ENCODE measurements around the gene CLSTN2.

Gene CLSTN2

GRCh38 chr3:139944256-139944910, 9.4 kb downstream of the CLSTN2 start:
- Histone ChIP-seq H4K91ac (ENCODE audit: low read depth, low read length) (no peak overlapping the region), H3K27ac (ENCODE audit: low read depth, low read length) (no peak overlapping the region), H4K12ac (ENCODE audit: low read depth, low read length) (no peak overlapping the region), H4K8ac (ENCODE audit: low read depth, low read length) (no peak overlapping the region), H2BK12ac (ENCODE audit: low read length) (no peak overlapping the region), H2AK5ac (ENCODE audit: low read length) (no peak overlapping the region), H3K79me2 (ENCODE audit: control insufficient read depth, insufficient read depth, low read length, poor library complexity) (no peaks in the 10 kb centered on the region), H3K79me1 (ENCODE audit: low read length) (no peaks in the 10 kb centered on the region), H3K36me3 (ENCODE audit: control insufficient read depth in 1 of 2, insufficient read depth in 2 of 2, low read length in 2 of 2) (peaks cover 0 to 2% of the 10 kb centered on the region in 2 experiments), H3K4me1 (ENCODE audit: control insufficient read depth in 1 of 2, insufficient read depth in 2 of 2, low read length in 2 of 2) (peaks cover 6 to 7% of the 10 kb centered on the region in 2 experiments), H3K9ac (ENCODE audit: low read length) (no peak overlapping the region), H3K14ac (ENCODE audit: low read length) (no peak overlapping the region), H2BK5ac (ENCODE audit: low read depth, low read length, poor library complexity) (no peak overlapping the region), H3K9me3 (ENCODE audit: insufficient read depth, low read depth, low read length) (peaks cover 4% of the 10 kb centered on the region), H3K23ac (ENCODE audit: low read length) (no peak overlapping the region), H2BK120ac (ENCODE audit: insufficient read depth, low read length, poor library complexity) (no peak overlapping the region), H3K4me2 (ENCODE audit: low read length) (no peak overlapping the region), H3K4me3 (ENCODE audit: low read depth, low read length) (no peak overlapping the region), H3K4ac (ENCODE audit: low read depth, low read length) (no peak overlapping the region), H2AFZ (ENCODE audit: insufficient read depth, low read length, poor library complexity) (no peak overlapping the region), H3K27me3 (ENCODE audit: insufficient read depth, low read length) (no peaks in the 10 kb centered on the region), H3K18ac (ENCODE audit: low read length) (no peak overlapping the region)
- no CpG with 5 or more reads among the region's 7 CpGs for WGBS (ENCODE audit: extremely low coverage, insufficient coverage, insufficient read length)
- DNase-seq, result no peak

GRCh38 chr3:139945386-139945785, 10.4 kb downstream of the CLSTN2 start:
- no peak overlapping the region for H3K23ac ChIP-seq (ENCODE audit: low read length)
- no peak overlapping the region for H4K91ac ChIP-seq (ENCODE audit: low read depth, low read length)
- H3K9me3 ChIP-seq (ENCODE audit: insufficient read depth, low read depth, low read length), result peaks cover 4% of the 10 kb centered on the region
- no peak overlapping the region for H2BK5ac ChIP-seq (ENCODE audit: low read depth, low read length, poor library complexity)
- DNase-seq, result no peak
- H3K18ac ChIP-seq (ENCODE audit: low read length), result no peak overlapping the region
- no CpG with 5 or more reads among the region's 4 CpGs for whole genome bisulfite sequencing (ENCODE audit: extremely low coverage, insufficient coverage, insufficient read length)
- H2BK120ac ChIP-seq (ENCODE audit: insufficient read depth, low read length, poor library complexity), result no peak overlapping the region
- peaks cover 0 to 2% of the 10 kb centered on the region in 2 experiments for H3K36me3 ChIP-seq (ENCODE audit: control insufficient read depth in 1 of 2, insufficient read depth in 2 of 2, low read length in 2 of 2)
- no peak overlapping the region for H2BK12ac ChIP-seq (ENCODE audit: low read length)
- no peak overlapping the region for H3K4me3 ChIP-seq (ENCODE audit: low read depth, low read length)
- no peak overlapping the region for H4K8ac ChIP-seq (ENCODE audit: low read depth, low read length)
- H3K79me1 ChIP-seq (ENCODE audit: low read length), result no peaks in the 10 kb centered on the region
- H4K12ac ChIP-seq (ENCODE audit: low read depth, low read length), result no peak overlapping the region
- H3K79me2 ChIP-seq (ENCODE audit: control insufficient read depth, insufficient read depth, low read length, poor library complexity), result no peaks in the 10 kb centered on the region
- H3K4me1 ChIP-seq (ENCODE audit: control insufficient read depth in 1 of 2, insufficient read depth in 2 of 2, low read length in 2 of 2), result peaks cover 6 to 7% of the 10 kb centered on the region in 2 experiments
- H3K14ac ChIP-seq (ENCODE audit: low read length), result no peak overlapping the region
- H2AK5ac ChIP-seq (ENCODE audit: low read length), result no peak overlapping the region
- H3K9ac ChIP-seq (ENCODE audit: low read length), result no peak overlapping the region
- H3K27ac ChIP-seq (ENCODE audit: low read depth, low read length), result no peak overlapping the region
- H3K4me2 ChIP-seq (ENCODE audit: low read length), result no peak overlapping the region
- H2AFZ ChIP-seq (ENCODE audit: insufficient read depth, low read length, poor library complexity), result no peak overlapping the region
- no peak overlapping the region for H3K4ac ChIP-seq (ENCODE audit: low read depth, low read length)
- no peaks in the 10 kb centered on the region for H3K27me3 ChIP-seq (ENCODE audit: insufficient read depth, low read length)

GRCh38 chr3:139945942-139946341, 11.0 kb downstream of the CLSTN2 start:
- H3K4me3 ChIP-seq (ENCODE audit: low read depth, low read length), result no peak overlapping the region
- no peak overlapping the region for H3K23ac ChIP-seq (ENCODE audit: low read length)
- no peak overlapping the region for H2BK120ac ChIP-seq (ENCODE audit: insufficient read depth, low read length, poor library complexity)
- no peak overlapping the region for H2BK12ac ChIP-seq (ENCODE audit: low read length)
- H3K9ac ChIP-seq (ENCODE audit: low read length), result no peak overlapping the region
- H2AK5ac ChIP-seq (ENCODE audit: low read length), result no peak overlapping the region
- no peak for DNase-seq
- no peak overlapping the region for H4K91ac ChIP-seq (ENCODE audit: low read depth, low read length)
- H3K4me1 ChIP-seq (ENCODE audit: control insufficient read depth in 1 of 2, insufficient read depth in 2 of 2, low read length in 2 of 2), result peaks cover 6 to 7% of the 10 kb centered on the region in 2 experiments
- H3K4ac ChIP-seq (ENCODE audit: low read depth, low read length), result no peak overlapping the region
- no peak overlapping the region for H2AFZ ChIP-seq (ENCODE audit: insufficient read depth, low read length, poor library complexity)
- H3K9me3 ChIP-seq (ENCODE audit: insufficient read depth, low read depth, low read length), result peaks cover 4% of the 10 kb centered on the region
- no peaks in the 10 kb centered on the region for H3K79me1 ChIP-seq (ENCODE audit: low read length)
- no peak overlapping the region for H3K14ac ChIP-seq (ENCODE audit: low read length)
- H3K27me3 ChIP-seq (ENCODE audit: insufficient read depth, low read length), result no peaks in the 10 kb centered on the region
- no peak overlapping the region for H3K18ac ChIP-seq (ENCODE audit: low read length)
- H4K8ac ChIP-seq (ENCODE audit: low read depth, low read length), result no peak overlapping the region
- H3K36me3 ChIP-seq (ENCODE audit: control insufficient read depth in 1 of 2, insufficient read depth in 2 of 2, low read length in 2 of 2), result peaks cover 0 to 2% of the 10 kb centered on the region in 2 experiments
- H2BK5ac ChIP-seq (ENCODE audit: low read depth, low read length, poor library complexity), result no peak overlapping the region
- H3K79me2 ChIP-seq (ENCODE audit: control insufficient read depth, insufficient read depth, low read length, poor library complexity), result no peaks in the 10 kb centered on the region
- H3K4me2 ChIP-seq (ENCODE audit: low read length), result no peak overlapping the region
- H3K27ac ChIP-seq (ENCODE audit: low read depth, low read length), result no peak overlapping the region
- H4K12ac ChIP-seq (ENCODE audit: low read depth, low read length), result no peak overlapping the region

- no peak overlapping the region for H2BK120ac ChIP-seq (ENCODE audit: insufficient read depth, low read length, poor library complexity)
- H3K79me2 ChIP-seq (ENCODE audit: control insufficient read depth, insufficient read depth, low read length, poor library complexity), result no peaks in the 10 kb centered on the region
- H3K9ac ChIP-seq (ENCODE audit: low read length), result no peak overlapping the region
- no peak overlapping the region for H2AFZ ChIP-seq (ENCODE audit: insufficient read depth, low read length, poor library complexity)
- no peak overlapping the region for H3K4ac ChIP-seq (ENCODE audit: low read depth, low read length)
- no peak overlapping the region for H4K91ac ChIP-seq (ENCODE audit: low read depth, low read length)
- no peak overlapping the region for H3K4me3 ChIP-seq (ENCODE audit: low read depth, low read length)
- H3K23ac ChIP-seq (ENCODE audit: low read length), result no peak overlapping the region
- H3K36me3 ChIP-seq (ENCODE audit: control insufficient read depth in 1 of 2, insufficient read depth in 2 of 2, low read length in 2 of 2), result peaks cover 0 to 2% of the 10 kb centered on the region in 2 experiments
- no peak overlapping the region for H2BK5ac ChIP-seq (ENCODE audit: low read depth, low read length, poor library complexity)
- H3K4me2 ChIP-seq (ENCODE audit: low read length), result no peak overlapping the region
- peaks cover 5 to 6% of the 10 kb centered on the region in 2 experiments for H3K4me1 ChIP-seq (ENCODE audit: control insufficient read depth in 1 of 2, insufficient read depth in 2 of 2, low read length in 2 of 2)
- H4K8ac ChIP-seq (ENCODE audit: low read depth, low read length), result no peak overlapping the region
- no peak for DNase-seq
- no peaks in the 10 kb centered on the region for H3K79me1 ChIP-seq (ENCODE audit: low read length)
- H3K27me3 ChIP-seq (ENCODE audit: insufficient read depth, low read length), result no peaks in the 10 kb centered on the region
- peaks cover 4% of the 10 kb centered on the region for H3K9me3 ChIP-seq (ENCODE audit: insufficient read depth, low read depth, low read length)
- H2BK12ac ChIP-seq (ENCODE audit: low read length), result no peak overlapping the region
- H4K12ac ChIP-seq (ENCODE audit: low read depth, low read length), result no peak overlapping the region
- no peak overlapping the region for H3K27ac ChIP-seq (ENCODE audit: low read depth, low read length)
- H3K18ac ChIP-seq (ENCODE audit: low read length), result no peak overlapping the region
- no peak overlapping the region for H3K14ac ChIP-seq (ENCODE audit: low read length)
- no peak overlapping the region for H2AK5ac ChIP-seq (ENCODE audit: low read length)
Measured at GRCh38 chr3:139948467-139948866, 13.5 kb downstream of the CLSTN2 start.
